ENCODE measurements around the gene CCDC28A. TPM values are rescaled to one million over a fixed set of nuclear protein-coding genes. Genes with fewer than 3 reads are reported as not detected.

CCDC28A gene
- total and polyA plus RNA-seq, 2 of the 4 experiments (the other 2 are of a cell fraction), result 6.8 to 8.0 TPM

DNA sequence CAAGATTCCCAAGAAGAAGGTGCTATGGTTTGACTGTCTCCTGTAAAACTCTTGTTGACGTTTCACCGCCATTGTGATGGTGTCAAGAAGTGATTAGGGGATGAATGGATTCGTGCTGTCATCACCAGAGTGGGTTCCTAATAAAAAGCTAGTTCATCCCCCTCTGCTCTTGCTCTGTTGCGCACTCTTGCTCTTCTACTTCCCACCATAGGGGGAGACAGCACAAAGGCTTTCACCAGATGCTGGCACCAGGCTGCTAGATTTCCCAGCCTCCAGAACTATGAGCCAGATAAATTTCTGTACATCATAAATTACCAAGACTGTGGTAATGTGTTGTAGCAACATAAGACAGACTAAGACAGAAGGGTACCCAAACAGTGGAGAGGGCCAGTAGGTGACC is 21.6 kb upstream of the CCDC28A start:
- Histone ChIP-seq H3K4me1 (ENCODE audit: control insufficient read depth, insufficient read depth, low read length) (no peaks in the 10 kb centered on the region), H4K20me1 (ENCODE audit: insufficient read depth, low read length) (no peaks in the 10 kb centered on the region), H2AK5ac (ENCODE audit: low read depth, low read length) (no peak overlapping the region), H3K4ac (ENCODE audit: low read depth, low read length) (no peak overlapping the region), H4K8ac (ENCODE audit: low read depth in 2 of 2, low read length in 2 of 2) (no peak overlapping the region), H2BK120ac (ENCODE audit: low read depth, low read length) (no peak overlapping the region), H3K14ac (replicated peaks; ENCODE audit: low read depth, low read length) (no peak overlapping the region), H3K79me1 (ENCODE audit: low read depth in 1 of 2, low read length in 2 of 2) (no peaks in the 10 kb centered on the region), H2AFZ (replicated peaks; ENCODE audit: low read length, poor library complexity) (no peak overlapping the region), H3K36me3 (ENCODE audit: control insufficient read depth, insufficient read depth, low read length) (no peaks in the 10 kb centered on the region), H3K9me3 (ENCODE audit: control insufficient read depth, insufficient read depth, low read length) (peaks cover 6% of the 10 kb centered on the region; the same call in 1 of the 2 replicates), H4K5ac (ENCODE audit: low read depth, low read length) (no peak overlapping the region), H3K27ac (ENCODE audit: insufficient read depth, low read length) (no peak overlapping the region), H3K9me1 (ENCODE audit: insufficient read depth, low read length) (no peaks in the 10 kb centered on the region), H2BK15ac (ENCODE audit: low read depth, low read length) (no peak overlapping the region), H2AK9ac (replicated peaks; ENCODE audit: low read depth, low read length, poor library complexity) (no peak overlapping the region), H2BK20ac (ENCODE audit: low read depth, low read length) (no peak overlapping the region), H3K18ac (ENCODE audit: low read depth, low read length) (no peak overlapping the region), H3K4me3 (ENCODE audit: insufficient read depth, low read depth, low read length) (no peak overlapping the region), H3K23ac (ENCODE audit: low read depth, low read length) (no peak overlapping the region), H2BK5ac (ENCODE audit: low read depth, low read length, poor library complexity, severe bottlenecking) (no peak overlapping the region), H3K9ac (ENCODE audit: low read depth, low read length) (no peak overlapping the region), H4K91ac (ENCODE audit: insufficient read depth, low read depth, low read length) (no peak overlapping the region), H3K56ac (ENCODE audit: extremely low read depth, insufficient read depth, low read length) (no peak overlapping the region), H3K4me2 (ENCODE audit: low read depth, low read length) (no peak overlapping the region), H3K27me3 (ENCODE audit: control insufficient read depth, insufficient read depth, low read length) (no peaks in the 10 kb centered on the region)
- dilution Hi-C loops (cut with HindIII; ENCODE audit: low sequenced_read_pairs, unreplicated experiment), result no loop called here
- BruUV-seq (replicated peaks), result no TSS peak
- DNase-seq (no peak), ATAC-seq (ENCODE audit: low read depth) (no peak)
- intact Hi-C loops (cut with micrococcal nuclease), result no loop called here
- no CpG with 5 or more reads among the region's 4 CpGs for whole genome bisulfite sequencing, 2 experiments (ENCODE audit: extremely low coverage in 2 of 2, insufficient read length in 1 of 2)
- TF ChIP-seq, protein P1, sequence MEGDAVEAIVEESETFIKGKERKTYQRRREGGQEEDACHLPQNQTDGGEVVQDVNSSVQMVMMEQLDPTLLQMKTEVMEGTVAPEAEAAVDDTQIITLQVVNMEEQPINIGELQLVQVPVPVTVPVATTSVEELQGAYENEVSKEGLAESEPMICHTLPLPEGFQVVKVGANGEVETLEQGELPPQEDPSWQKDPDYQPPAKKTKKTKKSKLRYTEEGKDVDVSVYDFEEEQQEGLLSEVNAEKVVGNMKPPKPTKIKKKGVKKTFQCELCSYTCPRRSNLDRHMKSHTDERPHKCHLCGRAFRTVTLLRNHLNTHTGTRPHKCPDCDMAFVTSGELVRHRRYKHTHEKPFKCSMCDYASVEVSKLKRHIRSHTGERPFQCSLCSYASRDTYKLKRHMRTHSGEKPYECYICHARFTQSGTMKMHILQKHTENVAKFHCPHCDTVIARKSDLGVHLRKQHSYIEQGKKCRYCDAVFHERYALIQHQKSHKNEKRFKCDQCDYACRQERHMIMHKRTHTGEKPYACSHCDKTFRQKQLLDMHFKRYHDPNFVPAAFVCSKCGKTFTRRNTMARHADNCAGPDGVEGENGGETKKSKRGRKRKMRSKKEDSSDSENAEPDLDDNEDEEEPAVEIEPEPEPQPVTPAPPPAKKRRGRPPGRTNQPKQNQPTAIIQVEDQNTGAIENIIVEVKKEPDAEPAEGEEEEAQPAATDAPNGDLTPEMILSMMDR (conservative IDR thresholded peaks at IDR 0.05; ENCODE audit: low read depth, low read length), result 0 out of 2 replicates have a peak, but pooled peaks have one; percentile 7
- TF ChIP-seq, protein P2, sequence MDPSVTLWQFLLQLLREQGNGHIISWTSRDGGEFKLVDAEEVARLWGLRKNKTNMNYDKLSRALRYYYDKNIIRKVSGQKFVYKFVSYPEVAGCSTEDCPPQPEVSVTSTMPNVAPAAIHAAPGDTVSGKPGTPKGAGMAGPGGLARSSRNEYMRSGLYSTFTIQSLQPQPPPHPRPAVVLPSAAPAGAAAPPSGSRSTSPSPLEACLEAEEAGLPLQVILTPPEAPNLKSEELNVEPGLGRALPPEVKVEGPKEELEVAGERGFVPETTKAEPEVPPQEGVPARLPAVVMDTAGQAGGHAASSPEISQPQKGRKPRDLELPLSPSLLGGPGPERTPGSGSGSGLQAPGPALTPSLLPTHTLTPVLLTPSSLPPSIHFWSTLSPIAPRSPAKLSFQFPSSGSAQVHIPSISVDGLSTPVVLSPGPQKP (IDR thresholded peaks at IDR 0.05; ENCODE audit: borderline replicate concordance, low read depth, low read length), result no peak
- in situ Hi-C loops (cut with MboI; ENCODE audit: low sequenced_read_pairs), result no loop called here
- ChIA-PET CTCF (interaction anchor here (0.7 kb wide), 2 partner anchors 19 to 31 kb away, joined by 3 to 6 read pairs; no protein-coding TSS in a partner anchor), POLR2A (ENCODE audit: unreplicated experiment) (no interaction called here)
